Melanocyte of skin (primary cell): ENCODE data around the gene ERCC8. TPM values are rescaled to one million over a fixed set of nuclear protein-coding genes. Genes with fewer than 3 reads are reported as not detected.

Experiments used
- total RNA-seq, 2 donors: library from RNA; depleted of rRNA; stranded (reverse); fragments of >200 nt; gene quantifications; 2 replicates each; pipeline ENCODE4 v1.2.3, GENCODE V29; 2012

ERCC8 gene
- total RNA-seq: 10 to 100 TPM; 15.1 to 15.3 TPM

GRCh38 chr5:60944904-60945812 lies at the start of gene ERCC8, which contains the start of gene NDUFAF2:
Gene ERCC8 (minus strand): TSS chr5:60945070. CDS start chr5:60945008, 62 bp downstream.
Gene NDUFAF2 (plus strand): TSS chr5:60945205. CDS start chr5:60945256, 51 bp downstream.

GRCh38 chr5:60843936-60844905 lies 100.6 kb downstream of the ERCC8 start, which contains the start of gene ELOVL7:
Gene ELOVL7 (minus strand): TSS chr5:60844269. CDS start chr5:60787397, 56,872 bp downstream.

Other genes with a start within 250 kb of the ERCC8 start
- 10 to 100 TPM in 1 of 2 donors, 1 to 10 TPM in 1; 7.9 to 18.3 TPM for gene DEPDC1B, start 244.9 kb downstream of the ERCC8 start, total RNA-seq
- under 1 TPM; 0.34 to 1.00 TPM for gene ELOVL7, start 100.8 kb downstream of the ERCC8 start, total RNA-seq
- 10 to 100 TPM; 13.1 to 20.3 TPM for gene NDUFAF2, start 135 bp upstream of the ERCC8 start, total RNA-seq
- 10 to 100 TPM; 17.2 to 38.0 TPM for gene SMIM15, start 217.4 kb upstream of the ERCC8 start, total RNA-seq